Measurements from ENCODE around the gene CFAP97D1. TPM values are rescaled to one million over a fixed set of nuclear protein-coding genes. Genes with fewer than 3 reads are reported as not detected.

CFAP97D1 gene
- total RNA-seq, 3 donors from 2014 or later (not counting 1 experiment from before 2014, with no cell fraction given), result not detected

DNA sequence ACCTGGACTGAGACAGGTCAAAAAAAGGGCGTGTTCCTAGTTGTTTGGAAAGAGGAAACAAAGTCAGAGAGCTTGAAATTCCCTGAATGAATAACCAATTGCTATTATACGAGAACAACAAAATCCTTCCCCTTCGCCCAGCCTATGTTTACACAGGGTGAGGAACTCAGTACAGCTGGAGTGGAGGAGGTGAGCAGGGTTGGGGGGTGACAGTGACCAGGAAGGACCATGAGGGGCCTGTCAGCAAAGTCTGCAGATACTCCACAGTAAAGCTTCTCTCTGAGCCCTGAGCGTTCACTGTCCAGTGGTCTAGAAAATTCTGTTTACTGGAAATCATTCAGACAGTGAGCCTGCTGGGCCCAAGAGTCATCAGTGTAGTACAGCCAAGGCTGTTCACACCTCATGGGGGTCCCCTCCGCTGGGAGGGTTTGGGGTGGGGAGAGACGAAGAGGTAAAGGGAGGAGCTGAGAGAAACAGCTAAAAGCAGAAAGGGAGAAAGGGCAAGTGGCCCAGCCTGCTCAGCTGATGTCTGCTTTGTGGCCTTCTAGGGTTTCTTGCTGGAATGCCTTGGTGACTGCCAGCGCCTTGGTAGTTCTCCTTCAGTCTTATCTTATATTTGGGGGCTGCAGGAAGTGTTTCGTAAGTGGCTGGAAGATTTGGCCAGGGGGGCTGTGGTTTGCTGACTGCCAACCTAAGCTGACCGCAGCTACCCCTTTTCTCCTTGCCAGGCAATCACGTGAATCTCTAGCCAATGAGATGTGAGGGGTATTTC, 7.2 kb upstream of the CFAP97D1 start:
- Mint-ChIP-seq H3K27ac (peak overlapping the region; percentile 34 to 88), H3K36me3 (no peaks in the 10 kb centered on the region), H3K4me3 (no peak overlapping the region), H3K9me3 (no peaks in the 10 kb centered on the region), H3K27me3 (ENCODE audit: low read depth in 2 of 2) (no peaks in the 10 kb centered on the region), H3K4me1 (peaks cover 4 to 29% of the 10 kb centered on the region in 2 donors)
- ATAC-seq (peak in 2 of 3 donors; percentile 84 to 90), DNase-seq (no peak)
- H3K27ac ChIP-seq (ENCODE audit: low read length), result peak overlapping the region; percentile 34
- intact Hi-C loops (cut with micrococcal nuclease), result no loop called here
- H3K4me1 ChIP-seq (ENCODE audit: control insufficient read depth, insufficient read depth, low read length), result peaks cover 28% of the 10 kb centered on the region
- WGBS (ENCODE audit: insufficient coverage), result 21% methylated on average over 7 of the region's 10 CpGs
- H3K27me3 ChIP-seq (ENCODE audit: control insufficient read depth, insufficient read depth, low read length), result no peaks in the 10 kb centered on the region
- TF ChIP-seq, protein P1, sequence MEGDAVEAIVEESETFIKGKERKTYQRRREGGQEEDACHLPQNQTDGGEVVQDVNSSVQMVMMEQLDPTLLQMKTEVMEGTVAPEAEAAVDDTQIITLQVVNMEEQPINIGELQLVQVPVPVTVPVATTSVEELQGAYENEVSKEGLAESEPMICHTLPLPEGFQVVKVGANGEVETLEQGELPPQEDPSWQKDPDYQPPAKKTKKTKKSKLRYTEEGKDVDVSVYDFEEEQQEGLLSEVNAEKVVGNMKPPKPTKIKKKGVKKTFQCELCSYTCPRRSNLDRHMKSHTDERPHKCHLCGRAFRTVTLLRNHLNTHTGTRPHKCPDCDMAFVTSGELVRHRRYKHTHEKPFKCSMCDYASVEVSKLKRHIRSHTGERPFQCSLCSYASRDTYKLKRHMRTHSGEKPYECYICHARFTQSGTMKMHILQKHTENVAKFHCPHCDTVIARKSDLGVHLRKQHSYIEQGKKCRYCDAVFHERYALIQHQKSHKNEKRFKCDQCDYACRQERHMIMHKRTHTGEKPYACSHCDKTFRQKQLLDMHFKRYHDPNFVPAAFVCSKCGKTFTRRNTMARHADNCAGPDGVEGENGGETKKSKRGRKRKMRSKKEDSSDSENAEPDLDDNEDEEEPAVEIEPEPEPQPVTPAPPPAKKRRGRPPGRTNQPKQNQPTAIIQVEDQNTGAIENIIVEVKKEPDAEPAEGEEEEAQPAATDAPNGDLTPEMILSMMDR (IDR thresholded peaks at IDR 0.05), result no peak
- H3K4me3 ChIP-seq (ENCODE audit: low read length), result no peak overlapping the region
- no peaks in the 10 kb centered on the region for H3K36me3 ChIP-seq (ENCODE audit: control insufficient read depth, insufficient read depth, low read length)
- no peaks in the 10 kb centered on the region for H3K9me3 ChIP-seq (ENCODE audit: control insufficient read depth, insufficient read depth, low read length)

DNA sequence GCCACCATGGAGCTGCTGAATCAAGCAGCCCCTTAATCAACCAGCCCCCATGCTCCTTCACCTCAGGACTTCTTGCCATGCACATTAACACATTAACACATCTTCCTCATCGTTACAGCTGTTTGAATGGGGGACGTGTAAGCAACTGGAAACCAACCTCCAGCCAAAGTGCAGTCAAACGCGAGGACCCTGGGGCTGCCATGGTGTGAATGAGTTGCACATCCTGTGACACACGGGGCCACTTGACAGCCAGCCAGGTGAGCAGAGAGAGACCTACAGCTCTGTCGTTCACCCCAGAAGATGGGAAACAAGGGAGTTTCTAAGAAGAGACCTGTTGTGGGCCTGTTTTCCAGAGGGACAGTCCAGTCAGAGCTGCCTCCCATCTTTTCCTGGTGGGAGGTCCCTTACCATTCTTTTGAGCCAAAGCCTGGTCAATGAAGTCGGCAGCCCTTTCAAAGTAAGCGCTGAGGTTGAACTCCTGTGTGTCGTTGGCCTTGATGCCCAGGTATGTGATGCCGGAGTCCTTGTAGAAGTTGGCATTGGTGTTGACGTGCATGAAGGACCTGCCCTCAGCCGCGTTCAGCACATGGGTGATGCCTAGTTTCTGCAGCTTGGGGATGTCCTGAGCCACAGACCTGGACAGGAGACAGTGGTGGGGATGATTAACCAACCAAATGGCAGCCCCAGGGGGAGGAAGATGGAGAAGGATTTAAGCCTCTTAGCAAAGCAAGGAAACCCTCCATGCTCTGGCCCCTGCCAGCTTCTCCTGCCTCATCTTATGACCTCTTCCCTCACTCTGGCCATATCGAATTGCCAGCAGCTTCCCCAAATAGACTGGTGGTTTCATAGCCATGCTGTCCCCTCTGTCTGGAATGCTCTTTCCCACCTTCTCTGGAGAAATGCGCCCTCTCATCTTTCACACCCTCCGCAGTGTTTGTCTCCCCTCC, 5.7 kb upstream of the CFAP97D1 start:
- Histone ChIP-seq H3K27ac (ENCODE audit: low read length) (peak overlapping the region; percentile 6), H3K9me3 (ENCODE audit: control insufficient read depth, insufficient read depth, low read length) (no peaks in the 10 kb centered on the region), H3K36me3 (ENCODE audit: control insufficient read depth, insufficient read depth, low read length) (no peaks in the 10 kb centered on the region), H3K27me3 (ENCODE audit: control insufficient read depth, insufficient read depth, low read length) (peaks cover 2% of the 10 kb centered on the region), H3K4me3 (ENCODE audit: low read length) (no peak overlapping the region), H3K4me1 (ENCODE audit: control insufficient read depth, insufficient read depth, low read length) (peaks cover 37% of the 10 kb centered on the region)
- Mint-ChIP-seq H3K36me3 (no peaks in the 10 kb centered on the region), H3K4me3 (no peak overlapping the region), H3K27ac (no peak overlapping the region), H3K4me1 (peaks cover 4 to 39% of the 10 kb centered on the region in 2 donors), H3K27me3 (ENCODE audit: low read depth in 2 of 2) (no peaks in the 10 kb centered on the region), H3K9me3 (no peaks in the 10 kb centered on the region)
- WGBS (ENCODE audit: insufficient coverage), result 83% methylated on average over 15 of the region's 16 CpGs
- intact Hi-C loops (cut with micrococcal nuclease), result no loop called here
- no peak for ATAC-seq
- TF ChIP-seq, protein P1 (IDR thresholded peaks at IDR 0.05), result no peak
- DNase-seq, result no peak

DNA sequence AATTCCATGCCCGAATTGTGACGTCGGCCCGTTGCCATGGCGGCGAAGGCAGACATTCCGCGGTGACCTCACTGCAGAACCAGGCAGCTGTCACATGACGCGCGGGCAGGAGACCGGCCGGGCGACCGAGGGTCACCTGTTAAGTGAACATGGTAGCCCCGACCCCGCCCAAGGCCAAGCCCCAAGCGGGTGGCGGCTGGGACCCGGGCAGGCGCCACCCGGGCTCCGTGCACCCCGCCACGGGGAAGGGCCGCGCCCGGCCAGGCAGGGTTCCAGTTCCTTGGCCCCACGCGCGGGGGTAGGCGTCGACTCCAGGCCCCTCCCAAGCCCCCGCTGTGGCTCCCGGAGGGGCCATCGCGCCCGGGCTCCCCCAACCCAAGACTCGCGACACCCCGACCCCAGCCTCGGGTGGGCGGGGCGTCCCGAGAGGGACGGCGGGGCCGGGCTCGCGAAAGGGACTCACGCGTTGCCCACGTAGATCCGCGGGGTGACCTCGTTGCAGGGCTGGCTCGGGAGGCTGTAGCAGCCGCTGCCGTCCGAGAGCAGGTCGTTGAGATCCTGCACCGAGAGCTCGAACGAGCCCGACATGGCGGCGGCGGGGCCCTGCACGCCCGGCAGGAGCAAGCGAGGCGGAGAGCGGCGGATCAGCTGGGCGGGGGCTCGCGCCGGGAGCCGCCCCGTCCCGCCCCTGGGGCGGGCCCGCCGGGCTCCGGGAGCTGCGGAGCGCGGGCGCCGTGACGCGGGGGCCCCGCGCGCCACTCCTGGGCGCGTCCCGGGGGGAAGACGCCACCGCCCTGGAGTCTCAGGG, 1.7 kb upstream of the CFAP97D1 start, which contains the start of gene DUSP3:
TSS of gene DUSP3 (minus strand) at position 641 of the 808 bp plus-strand sequence. CDS start at position 588, 53 bp downstream.
- Mint-ChIP-seq H3K27ac (peak within 1 kb of the TSS in 1 of 2 donors; percentile 82), H3K4me3 (peak within 1 kb of the TSS; percentile 83), H3K4me1 (peaks cover under 1 to 26% of the 10 kb centered on the region in 2 donors), H3K36me3 (no peaks in the 10 kb centered on the region), H3K9me3 (no peaks in the 10 kb centered on the region), H3K27me3 (ENCODE audit: low read depth in 2 of 2) (peaks cover 29 to 36% of the 10 kb centered on the region in 2 donors)
- WGBS (ENCODE audit: insufficient coverage), result under 1% methylated on average over 100 of the region's 100 CpGs
- no peaks in the 10 kb centered on the region for H3K9me3 ChIP-seq (ENCODE audit: control insufficient read depth, insufficient read depth, low read length)
- TF ChIP-seq, protein P1 (IDR thresholded peaks at IDR 0.05), result no peak
- ATAC-seq, result peak; percentile 96 to 97 (median 97)
- H3K27me3 ChIP-seq (ENCODE audit: control insufficient read depth, insufficient read depth, low read length), result peaks cover 7% of the 10 kb centered on the region
- H3K4me1 ChIP-seq (ENCODE audit: control insufficient read depth, insufficient read depth, low read length), result peaks cover 24% of the 10 kb centered on the region
- H3K4me3 ChIP-seq (ENCODE audit: low read length), result peak within 1 kb of the TSS; percentile 72
- intact Hi-C loops (cut with micrococcal nuclease), result no loop called here
- no peaks in the 10 kb centered on the region for H3K36me3 ChIP-seq (ENCODE audit: control insufficient read depth, insufficient read depth, low read length)
- H3K27ac ChIP-seq (ENCODE audit: low read length), result peak within 1 kb of the TSS; percentile 68
- DNase-seq, result peak; percentile 73 to 87
